CD4-positive, alpha-beta T cell treated with Interleukin-17A for 1 hour (primary cell): Measurements from ENCODE around the gene SP100.
"Not testable (repeated sequence)": the region's sequence is repeated elsewhere in the genome, so short reads cannot be mapped to it uniquely, and the experiment has no call there.

Source experiments
- DNase-seq: peaks from one replicate; pipeline ENCODE4 v3.0.0-alpha.2; 2020

Gene SP100

DNA sequence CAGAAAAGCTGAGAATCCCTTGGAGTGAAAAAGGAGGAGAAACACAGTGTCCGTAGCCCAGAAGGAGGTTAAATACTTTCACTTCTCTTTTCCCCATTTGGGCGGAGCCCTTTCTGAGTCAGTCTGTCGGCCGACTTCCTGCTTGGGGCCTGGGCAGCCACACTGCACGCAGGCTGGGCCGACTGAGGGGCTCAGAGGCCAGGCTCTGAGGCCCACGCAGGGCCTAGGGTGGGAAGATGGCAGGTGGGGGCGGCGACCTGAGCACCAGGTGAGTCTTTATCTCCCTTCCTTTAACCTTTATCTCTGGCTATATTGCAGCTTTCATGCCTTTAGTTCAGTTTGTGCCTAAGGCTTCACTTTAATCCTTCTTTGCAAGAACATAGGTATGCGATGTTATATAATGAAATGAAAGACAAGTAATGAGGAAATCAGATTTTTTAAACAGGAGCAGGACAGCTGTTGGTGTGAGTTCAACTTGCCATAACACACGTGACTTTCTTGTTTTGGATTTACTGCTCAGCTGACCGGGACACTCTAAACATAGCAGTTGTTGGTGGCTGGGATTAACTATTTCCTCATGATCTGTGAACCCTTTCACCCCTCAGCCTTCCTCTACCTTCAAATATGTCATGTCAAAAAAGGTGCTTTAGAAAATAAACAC lies at the start of gene SP100:
SP100 (plus strand) TSS at position 141 of the 661 bp plus-strand sequence; CDS start at position 237, 96 bp downstream.
- DNase-seq, result peak; percentile 85

DNA sequence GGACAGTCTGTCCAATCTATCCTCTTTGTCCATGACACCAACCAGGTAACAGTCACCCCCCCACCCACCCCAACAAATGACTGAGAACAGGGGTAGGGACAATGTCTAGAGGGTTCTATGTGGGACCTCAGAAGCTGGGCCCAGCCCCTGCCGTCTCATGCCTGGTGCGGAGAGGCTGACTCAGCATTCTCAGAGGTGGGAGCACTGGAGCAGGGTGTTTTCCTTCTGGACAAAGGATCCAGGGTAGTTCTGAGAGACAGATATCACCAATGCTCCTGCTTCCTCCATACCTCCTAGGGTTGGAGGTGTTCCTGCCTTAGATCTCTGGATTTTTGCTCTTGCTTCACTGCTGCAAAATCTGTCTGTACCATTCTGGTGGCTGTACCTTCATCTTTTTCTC lies 33.9 kb upstream of the SP100 start:
- DNase-seq, result no peak

DNA sequence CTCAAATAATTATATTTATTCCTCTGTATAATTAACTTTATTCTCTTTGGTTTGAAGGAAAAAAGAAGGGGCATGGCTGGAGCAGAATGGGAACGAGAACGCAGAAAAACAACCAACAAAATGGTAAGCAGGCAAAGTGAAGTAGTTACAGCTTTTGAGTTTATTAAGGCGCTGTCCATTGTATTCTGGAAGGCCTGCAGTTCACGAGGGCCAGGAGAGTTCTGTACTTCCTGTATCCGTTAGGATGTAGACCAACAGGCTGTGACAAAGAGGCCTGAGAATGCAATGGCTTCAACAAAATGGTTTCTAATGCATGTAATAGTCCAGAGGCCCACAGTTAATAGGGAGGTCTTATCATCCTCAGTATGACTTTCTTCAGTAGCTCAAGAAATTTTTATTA lies 32.5 kb upstream of the SP100 start:
- DNase-seq, result no peak

DNA sequence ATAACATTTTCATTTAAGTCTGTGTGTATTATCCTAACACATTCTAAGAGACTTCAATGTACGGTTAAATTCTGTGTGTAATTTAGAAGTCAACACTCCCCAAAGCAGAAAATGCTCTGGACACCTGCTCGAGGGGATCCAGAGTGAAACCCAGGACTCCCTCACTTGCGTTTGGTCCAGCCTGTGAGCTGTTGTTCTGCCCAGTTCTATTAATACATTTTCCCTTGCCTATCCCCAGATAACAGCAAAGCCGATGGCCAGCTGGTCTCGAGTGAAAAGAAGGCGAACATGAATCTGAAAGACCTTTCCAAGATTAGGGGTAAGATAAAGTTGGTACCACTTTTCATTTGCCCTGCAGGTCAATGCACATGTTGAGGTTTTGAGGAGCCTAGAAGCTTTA lies 31.0 kb upstream of the SP100 start:
- no peak for DNase-seq

DNA sequence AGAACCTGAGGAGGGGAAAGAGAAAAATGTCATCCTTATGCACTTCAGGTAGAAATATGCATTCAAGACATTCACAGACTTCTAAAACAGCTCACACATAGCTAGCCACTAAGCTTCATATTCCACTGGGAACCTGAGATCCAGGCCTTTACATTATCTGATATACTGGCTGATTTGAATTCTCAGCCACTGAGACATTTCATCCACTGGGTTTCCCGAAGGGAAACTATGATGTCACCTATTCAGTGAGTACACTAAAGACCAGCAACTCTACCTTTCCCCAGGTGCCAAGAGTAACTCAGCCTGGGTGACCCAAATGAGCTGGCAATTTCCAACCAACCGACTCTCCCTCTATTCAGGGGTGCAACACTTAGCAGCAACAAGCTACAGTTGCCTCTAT lies 21.7 kb upstream of the SP100 start:
- no peak for DNase-seq

DNA sequence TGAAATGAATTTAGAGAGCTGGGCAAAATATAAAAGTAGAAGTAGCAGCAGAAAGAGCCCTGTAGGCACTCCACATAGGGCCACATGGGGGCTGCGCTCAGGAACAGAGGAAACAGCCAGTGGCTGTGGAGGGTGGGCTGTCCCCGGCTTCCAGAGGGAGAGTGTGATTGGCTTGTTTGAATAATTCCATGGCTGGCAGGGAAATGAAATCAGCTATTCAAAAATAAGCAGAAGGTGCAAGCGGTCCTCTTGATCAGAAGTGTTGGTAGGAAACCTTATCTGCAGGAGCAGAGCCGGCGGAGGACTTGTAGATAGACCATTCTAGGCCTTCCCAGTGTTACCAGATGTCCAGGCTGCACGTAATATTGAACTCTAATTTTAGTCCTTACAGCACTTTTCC lies 17.3 kb upstream of the SP100 start:
- DNase-seq, result not testable (repeated sequence)

DNA sequence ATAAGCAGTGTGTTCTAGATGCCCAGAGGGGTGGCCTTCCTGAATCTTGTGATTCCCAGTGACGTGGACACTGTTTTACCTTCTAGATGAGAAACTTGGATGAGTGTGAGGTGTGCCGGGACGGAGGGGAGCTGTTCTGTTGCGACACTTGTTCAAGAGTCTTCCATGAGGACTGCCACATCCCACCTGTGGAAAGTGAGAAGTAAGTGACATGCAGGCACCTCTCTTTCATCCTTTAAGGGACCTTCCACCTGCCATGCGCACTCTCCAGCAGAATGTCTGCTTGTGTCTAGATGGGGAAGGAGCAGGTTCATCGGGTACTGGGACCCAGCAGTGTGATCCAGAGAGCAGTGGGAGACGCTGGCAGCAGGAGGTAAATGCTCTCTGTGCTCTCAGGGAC lies 16.0 kb upstream of the SP100 start:
- DNase-seq, result no peak

DNA sequence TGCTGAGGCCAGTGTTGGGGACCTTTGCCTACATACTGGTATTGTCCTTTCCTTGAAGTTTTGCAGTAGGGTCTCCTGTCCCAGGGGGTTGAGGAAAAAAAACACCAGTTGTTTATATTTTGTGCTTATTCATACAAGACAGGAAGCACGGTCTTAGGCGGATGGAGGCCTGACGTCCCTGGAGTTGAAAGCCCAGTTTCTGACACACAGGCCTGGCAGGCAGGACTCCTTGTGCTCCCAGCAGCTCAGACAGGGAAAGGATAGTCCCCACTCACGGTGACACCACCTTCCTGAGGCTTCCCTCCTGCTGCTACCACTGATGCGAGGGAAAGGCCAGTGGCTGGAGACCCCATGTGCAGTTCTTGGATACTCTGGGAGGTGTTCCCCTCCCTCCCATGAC lies 15.5 kb upstream of the SP100 start:
- DNase-seq, result no peak

DNA sequence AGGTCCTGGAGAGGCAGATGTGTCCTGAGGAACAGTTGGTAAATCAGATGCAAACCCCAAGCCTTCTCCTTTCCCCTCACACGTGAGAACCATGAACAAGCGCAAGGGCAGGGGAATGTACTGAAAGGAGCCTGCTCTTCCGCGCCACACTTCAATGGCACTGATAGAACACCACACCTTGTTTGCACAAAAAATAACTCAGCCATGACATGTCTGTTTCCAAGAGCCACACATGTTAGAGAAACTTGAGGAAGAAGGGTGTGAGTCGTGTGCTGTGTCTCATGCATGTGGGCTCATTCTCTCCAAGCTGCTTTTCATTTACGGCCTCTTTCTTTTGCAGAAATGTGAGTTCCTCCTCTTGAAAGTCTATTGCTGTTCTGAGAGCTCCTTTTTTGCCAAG lies 15.0 kb upstream of the SP100 start:
- not testable (repeated sequence) for DNase-seq

DNA sequence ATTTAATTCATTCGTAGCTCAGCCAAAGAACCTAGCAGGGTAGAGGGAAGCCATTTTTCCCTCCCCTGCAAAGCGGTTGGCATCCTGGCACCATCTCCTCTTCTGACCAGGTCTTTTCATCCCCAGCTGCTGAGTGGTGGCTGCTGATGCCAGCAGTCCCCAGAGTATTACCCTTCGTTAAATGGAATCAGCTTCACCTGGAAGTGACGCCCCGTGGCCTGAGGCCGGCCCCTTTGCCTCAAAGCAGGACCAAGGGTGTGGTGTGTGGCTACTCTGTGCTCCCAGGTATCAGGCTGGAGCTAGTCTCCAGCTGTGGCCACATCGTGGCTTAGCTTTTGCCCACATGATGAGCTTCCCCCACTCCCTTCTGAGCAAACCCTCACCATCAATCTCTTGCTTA lies 12.3 kb upstream of the SP100 start:
- DNase-seq, result no peak

DNA sequence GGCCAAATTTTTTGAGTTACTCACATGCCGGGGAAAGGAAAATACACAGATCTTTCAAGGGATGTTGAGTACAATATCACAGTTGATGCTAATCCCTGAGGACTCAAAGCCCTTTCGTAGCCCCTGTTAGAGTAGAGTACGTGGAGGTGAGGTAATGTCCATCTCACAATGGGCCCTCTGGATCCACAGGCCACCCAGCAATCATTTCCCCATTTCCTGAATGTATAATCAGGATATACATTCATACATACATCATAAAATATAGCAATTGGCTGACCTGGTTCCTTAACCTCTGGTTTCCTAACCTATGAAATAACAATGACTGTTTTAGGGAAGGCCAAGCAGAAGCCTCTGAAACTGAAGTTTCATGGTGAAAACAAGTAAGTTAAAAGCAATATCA lies 10.2 kb upstream of the SP100 start:
- DNase-seq, result no peak

DNA sequence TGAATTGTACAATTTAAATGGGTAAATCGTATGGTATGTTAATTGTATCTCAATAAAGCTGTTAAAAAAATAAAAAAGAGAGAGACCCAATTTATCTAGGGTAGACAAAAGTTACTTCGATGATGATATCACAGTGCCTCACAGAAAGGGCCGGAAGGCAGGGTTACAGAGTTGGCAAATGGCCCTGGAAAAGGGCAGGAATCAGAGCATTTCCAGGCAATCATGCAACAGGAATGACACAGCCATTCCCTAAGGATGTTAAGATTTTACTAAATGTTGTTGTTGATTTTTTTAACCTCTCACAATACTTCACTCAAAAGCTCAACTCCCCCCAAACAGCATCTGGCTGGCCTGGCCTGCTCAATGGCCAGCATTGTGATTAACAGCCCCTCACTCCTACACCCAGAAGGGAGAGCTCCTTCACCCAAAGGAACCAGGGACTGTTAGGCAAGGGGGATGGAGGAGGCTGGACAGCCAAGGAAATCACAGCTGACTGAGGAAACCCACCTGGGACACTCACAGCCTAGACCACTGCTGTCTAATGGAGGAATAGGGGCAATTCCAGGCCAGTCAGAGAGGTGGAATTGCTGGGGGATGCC lies 7.7 kb upstream of the SP100 start:
- no peak for DNase-seq

DNA sequence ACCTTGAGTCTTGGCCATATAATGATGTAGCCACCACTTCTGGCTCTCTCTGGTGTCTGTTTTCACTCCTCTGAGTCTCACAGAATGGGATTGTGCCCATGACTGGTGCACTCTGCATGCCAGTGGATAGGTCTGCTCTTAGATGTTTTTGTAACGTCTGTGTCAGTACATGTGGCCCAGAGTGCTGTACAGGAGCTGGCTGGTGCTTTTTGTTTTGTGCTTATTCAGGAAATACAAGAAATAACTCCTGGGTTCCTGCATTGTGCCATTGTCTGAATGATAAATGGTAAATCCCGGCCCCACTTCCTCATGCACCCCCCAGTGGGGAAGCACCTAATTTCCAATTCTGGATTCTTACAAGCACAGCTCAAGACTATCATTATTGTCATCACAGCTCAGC lies 6.7 kb upstream of the SP100 start:
- DNase-seq, result not testable (repeated sequence)

DNA sequence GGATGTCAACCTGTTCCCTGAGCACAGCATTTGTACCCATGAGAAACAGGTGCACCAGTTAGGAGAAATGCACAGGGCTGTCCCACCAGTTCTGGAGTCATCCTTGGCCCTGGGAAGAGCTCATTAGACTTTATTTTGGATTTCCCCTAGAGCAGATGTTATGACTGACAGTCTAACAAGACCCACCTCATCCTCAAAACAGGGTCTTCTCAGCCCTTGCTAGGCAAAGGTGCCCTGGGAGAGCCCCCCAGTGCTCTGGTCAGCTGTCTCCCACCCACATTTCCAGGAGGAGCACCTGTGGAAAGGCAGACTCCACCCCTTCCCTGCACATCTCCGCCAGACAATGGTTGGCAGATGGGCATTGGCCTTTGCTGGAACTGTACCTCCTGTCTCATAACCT lies 5.7 kb upstream of the SP100 start:
- DNase-seq, result no peak

DNA sequence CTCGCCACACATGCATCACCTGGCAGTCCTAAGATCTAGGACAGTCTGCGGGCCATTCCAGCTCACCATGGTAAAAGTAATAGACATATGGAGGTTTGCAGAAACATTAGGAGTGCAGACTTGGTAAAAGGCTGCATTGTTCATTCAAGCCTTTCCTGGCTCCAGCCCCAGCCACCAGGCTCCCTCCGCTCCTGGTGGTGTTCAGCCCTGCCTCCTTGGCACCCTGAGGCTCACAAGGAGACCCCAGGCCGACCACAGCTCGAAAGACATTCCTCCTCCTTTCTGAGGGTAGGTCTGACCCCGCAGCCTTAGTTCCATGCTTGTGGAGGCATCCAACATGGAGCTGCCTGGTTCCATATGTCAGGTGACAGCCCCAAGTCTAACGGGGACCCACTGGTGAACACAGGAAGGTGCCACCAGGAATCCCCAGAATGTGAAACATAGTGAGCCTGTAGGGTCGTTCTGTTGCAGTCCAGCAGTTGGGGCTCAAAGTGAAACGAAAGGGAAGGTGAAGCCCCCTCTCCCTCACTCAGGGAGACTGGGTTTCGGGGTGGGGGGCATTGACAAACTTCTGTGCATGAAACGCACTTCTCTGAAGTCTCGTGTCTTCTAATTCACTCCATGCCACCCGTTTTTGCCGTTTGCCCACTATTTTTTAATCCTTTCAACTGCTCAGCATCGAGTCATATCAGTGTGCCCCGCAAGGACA lies 5.0 kb upstream of the SP100 start:
- DNase-seq, result no peak

DNA sequence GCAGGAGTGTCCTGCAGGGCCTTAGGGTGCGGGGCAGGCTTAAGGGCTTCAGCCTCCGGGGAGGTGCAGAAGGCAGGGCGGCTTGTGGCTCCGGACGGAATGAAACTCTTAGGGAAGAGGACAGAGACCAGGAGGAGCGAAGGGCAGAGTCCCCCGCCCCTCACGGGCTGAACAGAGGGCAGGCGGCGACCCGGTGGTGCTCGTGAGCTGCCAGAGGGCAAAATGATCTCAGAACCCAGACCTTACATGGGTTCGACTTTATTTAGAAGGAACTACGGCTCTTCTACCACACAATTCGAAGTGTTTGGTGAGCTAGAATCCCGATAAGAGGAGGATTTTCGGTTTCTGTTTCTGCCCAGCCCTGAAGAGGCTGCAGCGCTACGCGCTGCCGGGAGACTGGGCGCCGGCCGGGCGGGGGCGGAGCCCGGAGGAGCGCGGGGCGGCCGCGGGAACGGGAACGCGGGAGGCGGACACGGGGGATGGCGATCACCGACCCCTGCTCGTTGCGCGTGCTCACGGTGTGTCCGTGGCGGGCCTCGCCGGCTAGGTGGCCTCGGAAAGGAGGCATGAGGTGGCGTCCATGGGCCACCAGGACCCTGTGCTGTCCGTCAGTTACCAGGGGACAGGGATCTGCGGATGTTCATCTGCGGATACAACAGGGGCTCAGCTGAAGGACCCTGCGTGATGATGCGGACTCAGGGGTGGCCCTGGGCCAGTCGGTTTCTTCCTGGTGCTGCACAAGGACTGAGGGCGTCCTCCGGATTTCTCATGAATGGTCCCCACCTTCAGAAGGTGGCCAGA lies 4.2 kb upstream of the SP100 start:
- DNase-seq, result peak; percentile 73

DNA sequence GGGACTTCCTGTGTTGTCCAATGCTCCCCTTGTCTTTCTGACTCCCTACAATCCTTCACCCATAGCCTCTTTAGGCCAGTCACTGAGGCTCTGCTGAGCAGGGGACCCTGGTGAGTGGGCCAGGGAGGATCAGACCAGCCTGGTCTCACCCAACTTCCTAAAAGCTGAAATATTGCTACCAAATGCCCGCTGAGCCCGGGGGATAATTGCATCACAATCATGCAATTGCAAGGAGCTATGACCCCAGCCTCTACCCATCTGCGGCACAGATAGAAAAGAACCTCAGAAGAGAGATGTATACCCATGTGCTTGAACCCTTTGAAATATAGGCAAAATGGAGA lies 3.7 kb upstream of the SP100 start:
- no peak for DNase-seq

DNA sequence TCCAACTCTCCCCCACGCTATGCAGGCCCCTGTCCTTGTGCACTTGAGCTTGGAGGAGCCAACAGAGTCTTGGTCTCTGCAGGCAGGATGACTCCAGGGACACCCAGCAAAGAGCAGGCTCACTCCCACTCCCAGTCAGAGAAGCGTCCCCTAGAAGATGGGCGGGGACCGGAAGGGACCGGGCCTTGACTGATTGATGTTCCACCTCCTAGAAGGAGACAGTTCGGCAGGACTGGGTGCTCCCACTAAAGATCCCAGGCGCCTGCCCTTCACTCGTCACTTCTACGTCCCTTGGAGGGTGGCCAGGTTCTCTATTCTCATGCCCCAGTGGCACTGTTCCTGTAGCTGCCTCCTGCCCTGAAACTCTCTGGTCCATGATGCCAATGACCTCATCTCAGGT lies 3.2 kb upstream of the SP100 start:
- no peak for DNase-seq

DNA sequence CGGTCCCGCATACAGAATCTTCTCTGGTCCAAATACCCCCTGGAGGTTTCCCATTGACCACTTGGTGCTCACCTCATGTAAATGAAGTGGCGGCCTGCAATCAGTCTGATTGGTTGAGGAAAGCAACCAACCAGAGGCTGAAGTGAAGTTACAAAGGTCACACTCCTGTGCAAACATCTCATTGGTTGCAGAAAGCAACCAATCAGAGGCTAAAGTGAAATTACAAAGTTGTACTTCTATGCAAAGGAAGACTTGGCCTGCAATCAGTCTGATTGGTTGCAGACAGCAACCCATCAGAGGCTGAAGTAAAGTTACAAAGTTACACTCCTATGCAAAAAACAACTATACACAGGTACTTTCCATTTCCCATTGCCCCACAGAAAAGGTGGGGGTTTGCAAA lies 2.5 kb upstream of the SP100 start:
- no peak for DNase-seq

DNA sequence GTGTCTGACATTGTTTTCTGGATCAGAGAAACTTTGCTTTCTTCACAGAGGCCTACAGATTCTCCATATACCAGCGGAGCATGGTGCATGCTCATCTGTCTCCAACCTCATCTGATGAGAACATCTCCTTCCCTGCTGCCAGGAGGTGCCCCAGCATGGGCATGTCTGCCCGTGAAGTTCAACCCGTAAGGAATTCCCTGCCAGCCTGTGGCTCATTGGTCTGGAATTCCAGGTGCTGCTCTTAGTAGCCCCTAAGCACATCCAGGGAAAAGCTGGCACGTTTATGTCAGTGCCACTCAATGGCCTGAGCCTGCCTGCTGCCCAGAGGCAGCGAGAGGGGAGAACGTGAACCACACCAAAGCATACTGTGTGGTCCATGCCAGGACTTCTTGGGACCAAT lies 1.7 kb upstream of the SP100 start:
- no peak for DNase-seq

DNA sequence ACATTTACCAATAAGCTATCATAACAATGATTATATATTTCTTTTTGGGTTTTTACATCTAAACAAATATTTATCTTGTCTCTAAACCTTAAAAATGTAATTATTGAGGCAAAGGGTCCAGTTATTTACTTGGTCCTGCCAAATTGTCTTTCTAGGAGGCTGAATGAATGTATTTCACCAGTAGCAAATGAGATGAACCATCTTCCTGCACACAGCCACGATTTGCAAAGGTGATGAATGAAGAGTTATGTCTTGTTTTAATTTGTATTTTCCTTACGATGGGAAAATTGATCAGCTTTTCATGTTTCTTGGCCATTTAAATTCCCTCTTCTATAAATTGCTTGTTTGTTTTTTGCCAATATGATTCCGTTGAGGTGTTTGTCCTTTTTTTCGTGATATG lies 1.4 kb downstream of the SP100 start:
- no peak for DNase-seq

DNA sequence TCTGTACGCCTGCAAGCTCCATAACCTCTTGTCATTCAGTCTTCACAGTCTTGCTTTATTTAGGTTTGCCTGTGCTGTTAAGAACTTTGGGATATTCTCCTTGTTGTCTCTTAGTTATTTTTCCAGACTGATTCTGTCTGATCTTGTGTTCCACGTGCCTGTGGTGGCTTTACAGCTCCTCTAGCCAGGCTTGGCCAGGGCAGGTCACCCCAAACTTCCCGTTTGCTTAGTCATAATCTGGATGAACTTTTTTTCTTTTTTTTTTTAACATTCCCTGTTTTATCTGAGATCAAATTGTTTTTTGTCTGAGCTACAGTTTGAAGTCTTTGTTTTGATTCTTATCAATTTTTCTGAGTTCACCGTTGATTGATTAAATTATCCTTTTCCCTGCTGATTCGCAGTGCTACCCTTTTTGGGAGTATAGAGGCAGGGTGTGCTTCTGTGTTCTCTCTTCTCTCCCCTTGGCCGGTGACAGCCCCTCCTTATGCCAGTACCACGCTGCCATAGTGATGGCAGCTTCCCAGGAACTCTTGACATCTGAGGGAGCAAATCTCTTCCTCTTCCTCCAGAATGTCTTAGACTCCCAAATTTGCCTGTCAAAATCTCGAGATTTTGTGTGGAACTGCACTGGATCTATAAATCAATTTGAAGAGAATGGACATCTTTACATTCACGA lies 2.5 kb downstream of the SP100 start:
- DNase-seq, result no peak

DNA sequence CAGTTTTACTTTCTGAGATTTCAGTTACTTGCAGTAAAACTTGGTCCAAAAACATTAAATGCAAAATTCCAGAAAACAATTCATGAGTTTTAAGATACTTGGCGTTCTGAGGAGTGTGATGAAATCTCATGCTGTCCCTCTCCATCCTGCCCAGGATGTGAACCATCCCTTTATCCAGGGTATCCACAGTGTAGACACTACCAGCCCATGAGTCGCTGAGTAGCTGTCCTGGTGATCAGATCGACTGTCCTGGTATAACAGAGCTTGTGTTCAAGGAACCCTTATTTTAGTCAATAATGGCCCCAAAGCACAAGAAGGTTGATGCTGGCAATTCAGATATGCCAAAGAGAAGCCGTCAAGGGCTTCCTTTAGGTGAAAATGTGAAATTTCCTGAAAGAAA lies 3.2 kb downstream of the SP100 start:
- no peak for DNase-seq
